ENCODE measurements around the gene CHRNA3. TPM values are rescaled to one million over a fixed set of nuclear protein-coding genes. Genes with fewer than 3 reads are reported as not detected.

The CHRNA3 gene
- total and polyA plus RNA-seq, 8 donors = 0.31 to 4.6 (median 1.0) TPM; not detected in 3

GRCh38 chr15:78599189-78599588 lies 21.6 kb downstream of the CHRNA3 start:
- TF ChIP-seq EP300 (IDR thresholded peaks at IDR 0.05) (no peak), CTCF (IDR thresholded peaks at IDR 0.05) (no peak), POLR2AphosphoS5 (IDR thresholded peaks at IDR 0.05) (no peak), POLR2A (IDR thresholded peaks at IDR 0.05) (no peak)

GRCh38 chr15:78598348-78598747 lies 22.4 kb downstream of the CHRNA3 start:
- H3K9me3 ChIP-seq = no peaks in the 10 kb centered on the region
- H3K4me1 ChIP-seq = no peaks in the 10 kb centered on the region
- H3K36me3 ChIP-seq = peaks cover 0 to 2% (median 0%) of the 10 kb centered on the region in 4 donors
- no peak overlapping the region for H3K4me3 ChIP-seq
- TF ChIP-seq POLR2A (IDR thresholded peaks at IDR 0.05) = no peak
- TF ChIP-seq EP300 (IDR thresholded peaks at IDR 0.05) = no peak
- no peak for TF ChIP-seq CTCF (IDR thresholded peaks at IDR 0.05)
- no peak for TF ChIP-seq POLR2AphosphoS5 (IDR thresholded peaks at IDR 0.05)
- 75 to 87% (median 80%) methylated on average over 3 of the region's 3 CpGs for WGBS, 5 donors
- no peak for DNase-seq
- intact Hi-C loops (cut with DNase I; ENCODE audit: low total_unique reads) = no loop called here
- peaks cover 0 to 4% (median 0%) of the 10 kb centered on the region in 3 donors for H3K27me3 ChIP-seq
- H3K27ac ChIP-seq = no peak overlapping the region

More at GRCh38 chr15:78599189-78599588, 21.6 kb downstream of the CHRNA3 start:
- no peaks in the 10 kb centered on the region for H3K9me3 ChIP-seq
- H3K4me3 ChIP-seq = no peak overlapping the region
- DNase-seq = no peak
- peaks cover 0 to 4% (median 0%) of the 10 kb centered on the region in 3 donors for H3K27me3 ChIP-seq
- intact Hi-C loops (cut with DNase I; ENCODE audit: low total_unique reads) = no loop called here
- H3K27ac ChIP-seq = no peak overlapping the region
- no peaks in the 10 kb centered on the region for H3K4me1 ChIP-seq
- H3K36me3 ChIP-seq = peaks cover 0 to 2% (median 0%) of the 10 kb centered on the region in 4 donors

- peaks cover 0 to 4% (median 0%) of the 10 kb centered on the region in 3 donors for H3K27me3 ChIP-seq
- 92 to 100% (median 97%) methylated on average over 1 of the region's 1 CpG for WGBS, 5 donors
- TF ChIP-seq POLR2A (IDR thresholded peaks at IDR 0.05) (no peak), POLR2AphosphoS5 (IDR thresholded peaks at IDR 0.05) (no peak), CTCF (IDR thresholded peaks at IDR 0.05) (no peak), EP300 (IDR thresholded peaks at IDR 0.05) (no peak)
Observed at GRCh38 chr15:78597583-78597982, 23.2 kb downstream of the CHRNA3 start.

GRCh38 chr15:78574944-78575343 lies 45.9 kb downstream of the CHRNA3 start:
- no peak overlapping the region for H3K4me3 ChIP-seq

More at GRCh38 chr15:78597583-78597982, 23.2 kb downstream of the CHRNA3 start:
- no peak overlapping the region for H3K27ac ChIP-seq
- intact Hi-C loops (cut with DNase I; ENCODE audit: low total_unique reads) = no loop called here
- H3K4me1 ChIP-seq = no peaks in the 10 kb centered on the region
- H3K36me3 ChIP-seq = peaks cover 0 to 2% (median 0%) of the 10 kb centered on the region in 4 donors
- no peaks in the 10 kb centered on the region for H3K9me3 ChIP-seq
- no peak for DNase-seq
- H3K4me3 ChIP-seq = no peak overlapping the region

More at GRCh38 chr15:78574944-78575343, 45.9 kb downstream of the CHRNA3 start:
- no peak for TF ChIP-seq POLR2AphosphoS5 (IDR thresholded peaks at IDR 0.05)
- no peak for TF ChIP-seq CTCF (IDR thresholded peaks at IDR 0.05)
- no peak for TF ChIP-seq EP300 (IDR thresholded peaks at IDR 0.05)
- TF ChIP-seq POLR2A (IDR thresholded peaks at IDR 0.05) = no peak
- intact Hi-C loops (cut with DNase I; ENCODE audit: low total_unique reads) = no loop called here
- DNase-seq = no peak
- no peaks in the 10 kb centered on the region for H3K4me1 ChIP-seq
- WGBS, 5 donors = 95 to 100% (median 97%) methylated on average over 1 of the region's 1 CpG
- no peak overlapping the region for H3K27ac ChIP-seq
- no peaks in the 10 kb centered on the region for H3K36me3 ChIP-seq
- H3K9me3 ChIP-seq = no peaks in the 10 kb centered on the region
- H3K27me3 ChIP-seq = peaks cover 0 to 3% (median under 1%) of the 10 kb centered on the region in 3 donors
